Fibroblast of lung (primary cell): Measurements from ENCODE around the gene AHCYL1. TPM values are rescaled to one million over a fixed set of nuclear protein-coding genes. Genes with fewer than 3 reads are reported as not detected.

Experiments
- DNase-seq, 2 donors: peaks; one replicate each; pipeline versions ENCODE4 v3.0.0 to v3.0.0-alpha.2; 2010; ENCODE audit warnings: low read depth in 2 of 2
- H2AFZ ChIP-seq: 2 replicates; pipeline ENCODE4 v1.5.1; 2012; ENCODE audit warnings: low read length, control low read depth, inconsistent platforms
- H3K27ac ChIP-seq: 2 replicates; pipeline ENCODE4 v1.5.1; 2011; ENCODE audit warnings: low read length, control low read depth; ENCODE audit not compliant: insufficient read depth
- H3K27me3 ChIP-seq: 2 replicates; pipeline ENCODE4 v1.5.1; 2011; ENCODE audit warnings: mild to moderate bottlenecking, low read length; ENCODE audit not compliant: control insufficient read depth, insufficient read depth
- H3K36me3 ChIP-seq: 2 replicates; pipeline ENCODE4 v1.5.1; 2011; ENCODE audit warnings: low read length; ENCODE audit not compliant: control insufficient read depth, insufficient read depth
- H3K4me1 ChIP-seq: 2 replicates; pipeline ENCODE4 v1.5.1; 2011; ENCODE audit warnings: low read length; ENCODE audit not compliant: control insufficient read depth, insufficient read depth; ENCODE audit errors: extremely low read depth
- H3K4me2 ChIP-seq: 2 replicates; pipeline ENCODE4 v1.5.1; 2011; ENCODE audit warnings: low read length, control low read depth; ENCODE audit not compliant: insufficient read depth; ENCODE audit errors: extremely low read depth
- H3K4me3 ChIP-seq, 4 experiments: fragments of 200-600 bp in 1 of 4; sonication (generic) in 1 of 4; replicated peaks in 1 of 4; 2 replicates each; pipeline ENCODE4 v1.5.1; 2011 to 2016; ENCODE audit warnings: low read length in 4 of 4, low read depth in 3 of 4, mild to moderate bottlenecking in 3 of 4, control low read depth in 2 of 4, inconsistent platforms in 1 of 4, mixed read lengths in 1 of 4; ENCODE audit not compliant: insufficient read depth in 1 of 4; ENCODE audit errors: control extremely low read depth in 1 of 4
- H3K79me2 ChIP-seq: 2 replicates; pipeline ENCODE4 v1.5.1; 2012; ENCODE audit warnings: mild to moderate bottlenecking, low read length, inconsistent platforms; ENCODE audit not compliant: control insufficient read depth, insufficient read depth
- H3K9ac ChIP-seq: 2 replicates; pipeline ENCODE4 v1.5.1; 2011; ENCODE audit warnings: mild to moderate bottlenecking, low read length, control low read depth; ENCODE audit not compliant: insufficient read depth
- H3K9me3 ChIP-seq: 2 replicates; pipeline ENCODE4 v1.5.1; 2012; ENCODE audit warnings: low read depth, low read length; ENCODE audit not compliant: control insufficient read depth, insufficient read depth
- H4K20me1 ChIP-seq: 2 replicates; pipeline ENCODE4 v1.5.1; 2011; ENCODE audit warnings: low read length; ENCODE audit not compliant: control insufficient read depth, insufficient read depth; ENCODE audit errors: extremely low read depth
- CTCF ChIP-seq, 2 donors: IDR thresholded peaks in 1 of 2; conservative IDR thresholded peaks in 1 of 2; 1 replicate in 1 of 2; 2 replicates in 1 of 2; pipeline ENCODE4 v1.5.1; 2011 to 2012; ENCODE audit warnings: low read length in 2 of 2, control low read depth in 1 of 2, inconsistent platforms in 1 of 2, low read depth in 1 of 2, mild to moderate bottlenecking in 1 of 2
- EZH2 ChIP-seq: IDR thresholded peaks from 2 replicates; pipeline ENCODE4 v1.5.1; 2012; ENCODE audit warnings: low read length, control low read depth, mild to moderate bottlenecking; ENCODE audit errors: missing control alignments
- polyA plus RNA-seq, 2 donors: library from polyadenylated mRNA; depleted of rRNA in 1 of 2; stranded (reverse) in 1 of 2; unstranded in 1 of 2; fragments of >200 nt; gene quantifications; 2 replicates each; pipeline ENCODE4 v1.2.1, GENCODE V29; 2011 to 2012; ENCODE audit warnings: missing spikeins in 1 of 2
- total RNA-seq: library from RNA; depleted of rRNA; stranded (reverse); fragments of >200 nt; gene quantifications from 2 replicates; pipeline ENCODE4 v1.2.1, GENCODE V29; 2014

Gene AHCYL1
- total and polyA plus RNA-seq, 2 donors (not counting 1 experiment from before 2014, with no cell fraction given): 70.5 to 83.3 TPM

DNA sequence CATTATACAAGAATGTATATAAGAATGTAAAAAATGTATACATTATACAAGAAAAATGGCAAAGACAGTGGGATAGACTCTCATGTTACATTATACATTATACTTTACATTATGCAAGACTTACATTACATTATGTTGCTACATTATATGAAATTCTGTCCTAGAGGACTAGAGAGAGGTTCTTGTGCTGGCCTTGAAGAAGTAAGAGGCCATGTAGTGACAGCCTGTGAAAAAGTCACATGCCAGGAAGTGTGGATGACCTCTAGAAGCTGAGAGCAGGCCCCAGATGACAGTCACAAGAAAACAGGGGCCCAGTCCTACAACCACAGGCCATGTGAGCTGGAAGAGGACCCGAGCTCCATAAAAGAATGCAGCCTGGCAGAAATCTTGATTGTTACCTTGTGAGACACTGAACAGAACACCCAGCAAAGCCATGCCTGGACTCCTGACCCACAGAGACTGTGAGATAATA lies 30.5 kb upstream of the AHCYL1 start:
- H3K27ac ChIP-seq: no peak overlapping the region
- H3K9me3 ChIP-seq: no peaks in the 10 kb centered on the region
- TF ChIP-seq CTCF (conservative IDR thresholded peaks at IDR 0.05 in 1 of 2, IDR thresholded peaks at IDR 0.05 in 1 of 2; ENCODE audit: low read depth in 1 of 2, low read length in 2 of 2) (no peak), EZH2 (no peak)
- no peaks in the 10 kb centered on the region for H3K36me3 ChIP-seq
- H4K20me1 ChIP-seq: no peaks in the 10 kb centered on the region
- no peak overlapping the region for H3K9ac ChIP-seq
- H3K4me1 ChIP-seq: no peaks in the 10 kb centered on the region
- no peaks in the 10 kb centered on the region for H3K79me2 ChIP-seq
- H3K4me3 ChIP-seq: no peak overlapping the region
- H2AFZ ChIP-seq: no peak overlapping the region
- H3K4me2 ChIP-seq: no peak overlapping the region
- H3K27me3 ChIP-seq: no peaks in the 10 kb centered on the region
- no peak for DNase-seq

DNA sequence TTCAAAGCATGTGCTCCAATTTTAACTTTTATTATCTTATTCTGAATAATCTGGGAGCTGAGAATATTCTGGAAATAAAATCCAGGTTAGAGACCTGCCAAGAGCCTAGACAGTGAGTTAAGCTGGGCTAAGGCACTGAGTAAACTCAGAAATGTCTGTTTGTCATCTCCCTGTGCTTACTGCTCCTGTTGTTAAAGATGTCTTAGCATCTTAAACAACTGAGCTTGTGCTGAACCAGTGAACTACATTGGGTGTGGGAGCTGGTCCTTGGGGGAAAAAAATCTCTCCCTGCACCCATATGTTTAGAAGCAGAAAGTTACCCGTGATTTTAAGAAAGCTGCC lies 25.0 kb upstream of the AHCYL1 start:
- Histone ChIP-seq H2AFZ (peak overlapping the region; percentile 49), H3K9ac (no peak overlapping the region), H3K79me2 (no peaks in the 10 kb centered on the region), H3K27me3 (no peaks in the 10 kb centered on the region), H4K20me1 (no peaks in the 10 kb centered on the region), H3K9me3 (no peaks in the 10 kb centered on the region), H3K36me3 (no peaks in the 10 kb centered on the region), H3K4me1 (peaks cover 8% of the 10 kb centered on the region), H3K4me3 (no peak overlapping the region), H3K4me2 (peak overlapping the region; percentile 30), H3K27ac (peak overlapping the region; percentile 60)
- TF ChIP-seq CTCF (conservative IDR thresholded peaks at IDR 0.05 in 1 of 2, IDR thresholded peaks at IDR 0.05 in 1 of 2; ENCODE audit: low read depth in 1 of 2, low read length in 2 of 2): no peak
- TF ChIP-seq EZH2: no peak
- DNase-seq: no peak

DNA sequence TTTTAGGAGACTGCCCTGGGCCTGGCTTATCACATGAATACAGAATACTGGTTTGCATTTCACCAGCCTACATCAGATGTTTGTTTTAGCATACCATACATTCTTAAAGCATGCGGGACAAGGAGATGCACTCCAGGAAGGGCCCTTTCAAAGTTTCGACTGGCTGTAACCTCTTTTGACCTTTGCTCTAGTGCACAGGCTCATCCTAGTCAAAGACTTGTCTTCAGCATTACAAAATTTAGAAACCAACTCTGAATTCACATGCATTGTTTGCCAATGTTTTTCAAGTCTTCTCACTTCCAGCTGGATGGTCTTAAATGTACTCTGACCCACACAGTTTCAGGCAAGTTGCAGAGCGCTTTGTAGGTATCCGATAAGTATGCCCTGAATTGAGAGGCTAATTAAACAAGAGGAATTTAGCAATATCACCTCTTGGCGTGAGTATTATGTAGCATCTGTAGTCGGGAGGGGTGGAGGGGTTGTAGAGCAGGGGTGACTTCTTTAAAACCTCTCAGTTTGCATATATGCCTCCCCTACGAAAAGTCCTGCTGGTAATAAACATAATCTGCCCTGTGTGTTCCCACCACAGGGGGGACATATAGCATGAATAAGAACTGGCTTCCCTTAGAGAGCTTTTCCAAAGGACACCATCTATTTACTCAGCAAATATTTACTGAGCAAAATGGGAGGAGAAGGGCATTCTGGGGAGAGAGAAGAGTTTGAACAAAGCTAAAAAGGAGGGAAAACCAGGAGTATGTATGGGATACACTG lies 24.4 kb upstream of the AHCYL1 start:
- Histone ChIP-seq H3K9me3 (no peaks in the 10 kb centered on the region), H3K9ac (no peak overlapping the region), H3K4me3 (no peak overlapping the region), H3K36me3 (no peaks in the 10 kb centered on the region), H4K20me1 (no peaks in the 10 kb centered on the region), H3K27ac (peak overlapping the region; percentile 60), H3K79me2 (no peaks in the 10 kb centered on the region), H3K4me1 (peaks cover 8% of the 10 kb centered on the region), H3K4me2 (peak overlapping the region; percentile 0), H2AFZ (no peak overlapping the region), H3K27me3 (no peaks in the 10 kb centered on the region)
- TF ChIP-seq EZH2: no peak
- peak in 1 of 2 donors; percentile 5 for TF ChIP-seq CTCF (conservative IDR thresholded peaks at IDR 0.05 in 1 of 2, IDR thresholded peaks at IDR 0.05 in 1 of 2; ENCODE audit: low read depth in 1 of 2, low read length in 2 of 2)
- DNase-seq: peak; percentile 80
